ENCODE results near the gene SIPA1L3. TPM values are rescaled to one million over a fixed set of nuclear protein-coding genes. Genes with fewer than 3 reads are reported as not detected.

Gene SIPA1L3
- total RNA-seq, 2 donors from 2014 or later = 29.5 to 32.2 TPM

GRCh38 chr19:37963190-37963936 lies 56.4 kb downstream of the SIPA1L3 start:
- no peak overlapping the region for H3K27ac Mint-ChIP-seq
- ATAC-seq = no peak
- DNase-seq = no peak
- H3K36me3 Mint-ChIP-seq (ENCODE audit: low read depth) = no peaks in the 10 kb centered on the region
- H3K9me3 ChIP-seq (ENCODE audit: control insufficient read depth, low read length, poor library complexity, severe bottlenecking) = peaks cover 6% of the 10 kb centered on the region
- no peaks in the 10 kb centered on the region for H3K4me1 Mint-ChIP-seq
- H3K4me3 Mint-ChIP-seq = no peak overlapping the region
- no peaks in the 10 kb centered on the region for H3K27me3 Mint-ChIP-seq

- DNase-seq (no peak), ATAC-seq (no peak)
- H3K27ac Mint-ChIP-seq = no peak overlapping the region
- peaks cover 6% of the 10 kb centered on the region for H3K9me3 ChIP-seq (ENCODE audit: control insufficient read depth, low read length, poor library complexity, severe bottlenecking)
- no peaks in the 10 kb centered on the region for H3K27me3 Mint-ChIP-seq
- no peaks in the 10 kb centered on the region for H3K36me3 Mint-ChIP-seq (ENCODE audit: low read depth)
- no peaks in the 10 kb centered on the region for H3K4me1 Mint-ChIP-seq
- H3K4me3 Mint-ChIP-seq = no peak overlapping the region
These were observed 57.1 kb downstream of the SIPA1L3 start for GRCh38 chr19:37964109-37964508.

- Mint-ChIP-seq H3K4me1 (no peaks in the 10 kb centered on the region), H3K27me3 (no peaks in the 10 kb centered on the region), H3K4me3 (no peak overlapping the region), H3K27ac (peak overlapping the region; percentile 37), H3K36me3 (ENCODE audit: low read depth) (no peaks in the 10 kb centered on the region)
- peaks cover 4% of the 10 kb centered on the region for H3K9me3 ChIP-seq (ENCODE audit: control insufficient read depth, low read length, poor library complexity, severe bottlenecking)
- no peak for DNase-seq
- ATAC-seq = no peak
These were observed 59.2 kb downstream of the SIPA1L3 start for GRCh38 chr19:37966211-37966661.

- Mint-ChIP-seq H3K27ac (peak overlapping the region; percentile 37), H3K4me1 (no peaks in the 10 kb centered on the region), H3K4me3 (no peak overlapping the region), H3K36me3 (ENCODE audit: low read depth) (no peaks in the 10 kb centered on the region), H3K27me3 (no peaks in the 10 kb centered on the region)
- DNase-seq (no peak), ATAC-seq (no peak)
- no peaks in the 10 kb centered on the region for H3K9me3 ChIP-seq (ENCODE audit: control insufficient read depth, low read length, poor library complexity, severe bottlenecking)
These were observed 59.7 kb downstream of the SIPA1L3 start for GRCh38 chr19:37966662-37967231.

- ATAC-seq (no peak), DNase-seq (no peak)
- Mint-ChIP-seq H3K27ac (no peak overlapping the region), H3K27me3 (no peaks in the 10 kb centered on the region), H3K4me3 (no peak overlapping the region), H3K4me1 (peaks cover 5% of the 10 kb centered on the region), H3K36me3 (ENCODE audit: low read depth) (peaks cover 2% of the 10 kb centered on the region)
- H3K9me3 ChIP-seq (ENCODE audit: control insufficient read depth, low read length, poor library complexity, severe bottlenecking) = no peaks in the 10 kb centered on the region
These were observed 62.7 kb downstream of the SIPA1L3 start for GRCh38 chr19:37969695-37970094.

GRCh38 chr19:37970699-37971098 lies 63.7 kb downstream of the SIPA1L3 start:
- H3K9me3 ChIP-seq (ENCODE audit: control insufficient read depth, low read length, poor library complexity, severe bottlenecking) = no peaks in the 10 kb centered on the region
- ATAC-seq = no peak
- Mint-ChIP-seq H3K27ac (no peak overlapping the region), H3K36me3 (ENCODE audit: low read depth) (peaks cover 2% of the 10 kb centered on the region), H3K27me3 (no peaks in the 10 kb centered on the region), H3K4me1 (peaks cover 5% of the 10 kb centered on the region), H3K4me3 (no peak overlapping the region)
- DNase-seq = no peak

GRCh38 chr19:37972803-37973202 lies 65.8 kb downstream of the SIPA1L3 start:
- Mint-ChIP-seq H3K4me3 (no peak overlapping the region), H3K4me1 (peaks cover 7% of the 10 kb centered on the region), H3K36me3 (ENCODE audit: low read depth) (peaks cover 2% of the 10 kb centered on the region), H3K27ac (no peak overlapping the region), H3K27me3 (no peaks in the 10 kb centered on the region)
- no peaks in the 10 kb centered on the region for H3K9me3 ChIP-seq (ENCODE audit: control insufficient read depth, low read length, poor library complexity, severe bottlenecking)
- DNase-seq = no peak
- no peak for ATAC-seq

- Mint-ChIP-seq H3K4me3 (no peak overlapping the region), H3K27ac (no peak overlapping the region), H3K27me3 (no peaks in the 10 kb centered on the region), H3K36me3 (ENCODE audit: low read depth) (peaks cover 2% of the 10 kb centered on the region), H3K4me1 (peaks cover 7% of the 10 kb centered on the region)
- no peak for DNase-seq
- ATAC-seq = no peak
- no peaks in the 10 kb centered on the region for H3K9me3 ChIP-seq (ENCODE audit: control insufficient read depth, low read length, poor library complexity, severe bottlenecking)
These were observed 66.7 kb downstream of the SIPA1L3 start for GRCh38 chr19:37973666-37974065.

GRCh38 chr19:37975071-37975470 lies 68.1 kb downstream of the SIPA1L3 start:
- Mint-ChIP-seq H3K36me3 (ENCODE audit: low read depth) (peaks cover 2% of the 10 kb centered on the region), H3K4me1 (peaks cover 8% of the 10 kb centered on the region), H3K27me3 (no peaks in the 10 kb centered on the region), H3K27ac (no peak overlapping the region), H3K4me3 (no peak overlapping the region)
- no peak for ATAC-seq
- no peaks in the 10 kb centered on the region for H3K9me3 ChIP-seq (ENCODE audit: control insufficient read depth, low read length, poor library complexity, severe bottlenecking)
- DNase-seq = no peak

- H3K9me3 ChIP-seq (ENCODE audit: control insufficient read depth, low read length, poor library complexity, severe bottlenecking) = no peaks in the 10 kb centered on the region
- Mint-ChIP-seq H3K4me3 (no peak overlapping the region), H3K36me3 (ENCODE audit: low read depth) (peaks cover 4% of the 10 kb centered on the region), H3K27me3 (no peaks in the 10 kb centered on the region), H3K27ac (no peak overlapping the region), H3K4me1 (peaks cover 11% of the 10 kb centered on the region)
- ATAC-seq (no peak), DNase-seq (no peak)
These were observed 68.8 kb downstream of the SIPA1L3 start for GRCh38 chr19:37975596-37976515.

- ATAC-seq = no peak
- peaks cover 13% of the 10 kb centered on the region for H3K4me1 Mint-ChIP-seq
- no peak overlapping the region for H3K4me3 Mint-ChIP-seq
- H3K36me3 Mint-ChIP-seq (ENCODE audit: low read depth) = peaks cover 4% of the 10 kb centered on the region
- no peaks in the 10 kb centered on the region for H3K9me3 ChIP-seq (ENCODE audit: control insufficient read depth, low read length, poor library complexity, severe bottlenecking)
- DNase-seq = no peak
- H3K27me3 Mint-ChIP-seq = no peaks in the 10 kb centered on the region
- no peak overlapping the region for H3K27ac Mint-ChIP-seq
These were observed 70.4 kb downstream of the SIPA1L3 start for GRCh38 chr19:37977391-37977790.

GRCh38 chr19:37977992-37978391 lies 71.0 kb downstream of the SIPA1L3 start:
- Mint-ChIP-seq H3K27me3 (no peaks in the 10 kb centered on the region), H3K36me3 (ENCODE audit: low read depth) (peaks cover 4% of the 10 kb centered on the region), H3K4me1 (peaks cover 13% of the 10 kb centered on the region), H3K27ac (no peak overlapping the region), H3K4me3 (no peak overlapping the region)
- no peak for DNase-seq
- no peak for ATAC-seq
- no peaks in the 10 kb centered on the region for H3K9me3 ChIP-seq (ENCODE audit: control insufficient read depth, low read length, poor library complexity, severe bottlenecking)

- Mint-ChIP-seq H3K4me3 (no peak overlapping the region), H3K27me3 (no peaks in the 10 kb centered on the region), H3K27ac (no peak overlapping the region), H3K36me3 (ENCODE audit: low read depth) (peaks cover 2% of the 10 kb centered on the region), H3K4me1 (peaks cover 9% of the 10 kb centered on the region)
- H3K9me3 ChIP-seq (ENCODE audit: control insufficient read depth, low read length, poor library complexity, severe bottlenecking) = no peaks in the 10 kb centered on the region
- ATAC-seq (no peak), DNase-seq (no peak)
These were observed 72.6 kb downstream of the SIPA1L3 start for GRCh38 chr19:37979547-37980082.

Measured in T-helper 17 cell (primary cell).